ENCODE data around the gene ELOA. TPM values are rescaled to one million over a fixed set of nuclear protein-coding genes. Genes with fewer than 3 reads are reported as not detected.
A peak's percentile ranks its signal among the peaks of the same experiment; 100 is the strongest.

The ELOA gene
- total and polyA plus RNA-seq, 2 of the 13 experiments (the other 11 are each of a cell fraction or from before 2014, with no cell fraction given) = 14.2 to 28.5 TPM

- TF ChIP-seq ZGPAT (CRISPR knock-in tag; IDR thresholded peaks at IDR 0.05) = no peak
- no peak for TF ChIP-seq ZNF704 (CRISPR knock-in tag; IDR thresholded peaks at IDR 0.05; ENCODE audit: borderline replicate concordance)
- TF ChIP-seq TEAD2 (CRISPR knock-in tag; IDR thresholded peaks at IDR 0.05) = no peak
These were observed 60.4 kb downstream of the ELOA start (continued) for GRCh38 chr1:23803674-23804073.

GRCh38 chr1:23804183-23804835, 61.0 kb downstream of the ELOA start:
- Histone ChIP-seq H2AFZ (ENCODE audit: low read length) (no peak overlapping the region), H3K9ac (ENCODE audit: insufficient read depth, low read depth, low read length) (no peak overlapping the region), H3K4me3 (replicated peaks in 1 of 3; ENCODE audit: insufficient read depth in 1 of 3, low read depth in 2 of 3, low read length in 3 of 3) (no peak overlapping the region), H3K4me1 (ENCODE audit: insufficient read depth, low read length) (peaks cover 62% of the 10 kb centered on the region), H3K27me3 (ENCODE audit: control insufficient read depth in 1 of 2, insufficient read depth in 2 of 2, low read length in 2 of 2) (no peaks in the 10 kb centered on the region; a peak in 1 of 5 replicates), H3K79me2 (ENCODE audit: insufficient read depth, low read length) (peaks cover 6% of the 10 kb centered on the region), H3K9me3 (ENCODE audit: low read length) (no peaks in the 10 kb centered on the region), H3K36me3 (replicated peaks in 1 of 2; ENCODE audit: control insufficient read depth in 1 of 2, insufficient read depth in 2 of 2, low read length in 2 of 2) (peaks cover 0 to 2% of the 10 kb centered on the region in 2 experiments; a peak in 2 of 5 replicates), H3K27ac (ENCODE audit: extremely low read length, insufficient read depth, low read length) (peak overlapping the region; percentile 3), H4K20me1 (ENCODE audit: insufficient read depth, low read length) (no peaks in the 10 kb centered on the region), H3K4me2 (ENCODE audit: low read depth, low read length) (no peak overlapping the region)
- BruUV-seq (replicated peaks) = no TSS peak
- 80% methylated on average over 7 of the region's 7 CpGs for WGBS (ENCODE audit: low lambda C conversion rate)
- DNase-seq (ENCODE audit: low spot score) = no peak
- TF ChIP-seq CTCF (CRISPR knock-in tag; IDR thresholded peaks at IDR 0.05) = peak; percentile 36
- TF ChIP-seq ARID4A (CRISPR knock-in tag; IDR thresholded peaks at IDR 0.05; ENCODE audit: borderline replicate concordance) = peak; percentile 24; the same call in 1 of the 2 replicates
- TF ChIP-seq ZMYM4 (CRISPR knock-in tag; IDR thresholded peaks at IDR 0.05) = 0 out of 2 replicates have a peak, but pooled peaks have one; percentile 26
- TF ChIP-seq HMG20A (CRISPR knock-in tag; IDR thresholded peaks at IDR 0.05; ENCODE audit: borderline replicate concordance) = no peak
- TF ChIP-seq RAD21 (CRISPR knock-in tag; IDR thresholded peaks at IDR 0.05) = 0 out of 2 replicates have a peak, but pooled peaks have one; percentile 19
- ATAC-seq = no peak
- intact Hi-C loops (cut with micrococcal nuclease; ENCODE audit: unreplicated experiment) (loop anchor here (5.0 kb wide), 1 partner anchor 63 kb away; the partner anchor contains the start of gene FUCA1), in situ Hi-C loops (cut with HindIII; ENCODE audit: extremely low pct_ligation_motif_present, low pct_unique_long_range_greater_than_20kb) (no loop called here)
- ChIA-PET CTCF (ENCODE audit: low intra/inter-chr PET ratio, low total read pairs) (interaction anchor here (0.6 kb wide), 2 partner anchors 64 kb away, joined by 3 read pairs; partner anchors contain the start of gene FUCA1), POLR2A (interaction anchor here (0.8 to 10.9 kb wide), 3 partner anchors 20 to 27 kb away, joined by 4 to 154 read pairs (median 4); partner anchors contain the start of genes HMGCL and PITHD1)
- peak; percentile 4 for FAIRE-seq
